Spleen (tissue), 11 donors: Measurements from ENCODE around the gene FGF19. TPM values are rescaled to one million over a fixed set of nuclear protein-coding genes. Genes with fewer than 3 reads are reported as not detected.

ENCODE experiments used
- DNase-seq: peaks from one replicate; pipeline ENCODE4 v3.0.0-alpha.2; 2020
- H3K27ac ChIP-seq, 8 donors: fragments of 200-600 bp; sonication (generic) in 7 of 8; 1 replicate in 4 of 8; 2 replicates in 4 of 8; pipeline versions ENCODE4 v1.5.0 to v1.8.0; 2016 to 2021; ENCODE audit warnings: inconsistent platforms in 4 of 8, mild to moderate bottlenecking in 4 of 8, moderate library complexity in 1 of 8
- H3K27me3 ChIP-seq, 7 donors: fragments of 200-600 bp; sonication (generic) in 6 of 7; replicated peaks in 1 of 7; 1 replicate in 4 of 7; 2 replicates in 3 of 7; pipeline versions ENCODE4 v1.5.0 to v1.8.0; 2016 to 2021; ENCODE audit warnings: inconsistent platforms in 3 of 7, mild to moderate bottlenecking in 1 of 7
- H3K36me3 ChIP-seq, 6 donors: fragments of 200-600 bp; sonication (generic) in 5 of 6; 1 replicate in 4 of 6; 2 replicates in 2 of 6; pipeline versions ENCODE4 v1.5.0 to v1.8.0; 2016 to 2021; ENCODE audit warnings: inconsistent platforms in 2 of 6
- H3K4me1 ChIP-seq, 6 donors: fragments of 200-600 bp; sonication (generic) in 5 of 6; 1 replicate in 3 of 6; 2 replicates in 3 of 6; pipeline versions ENCODE4 v1.5.0 to v1.8.0; 2016 to 2021; ENCODE audit warnings: inconsistent platforms in 3 of 6
- H3K4me3 ChIP-seq, 8 donors: fragments of 200-600 bp; sonication (generic) in 7 of 8; 1 replicate in 4 of 8; 2 replicates in 4 of 8; pipeline versions ENCODE4 v1.5.0 to v1.8.0; 2016 to 2021; ENCODE audit warnings: inconsistent platforms in 4 of 8, mild to moderate bottlenecking in 4 of 8, moderate library complexity in 2 of 8
- H3K9me3 ChIP-seq, 8 donors: fragments of 200-600 bp; sonication (generic) in 7 of 8; 1 replicate in 4 of 8; 2 replicates in 4 of 8; pipeline versions ENCODE4 v1.5.0 to v1.8.0; 2016 to 2021; ENCODE audit warnings: inconsistent platforms in 4 of 8
- CTCF ChIP-seq, 11 experiments: fragments of 200-600 bp in 7 of 11; fragments of 450-650 bp in 4 of 11; sonication (generic) in 4 of 11; IDR thresholded peaks in 8 of 11; conservative IDR thresholded peaks in 3 of 11; 1 replicate in 7 of 11; 2 replicates in 4 of 11; pipeline versions ENCODE4 v1.4.0 to v1.8.0; 2016 to 2021; ENCODE audit warnings: antibody characterized with exemption in 11 of 11, inconsistent platforms in 4 of 11, mild to moderate bottlenecking in 1 of 11
- POLR2A ChIP-seq, 3 donors: fragments of 450-650 bp; IDR thresholded peaks; one replicate each; pipeline ENCODE4 v1.5.1; 2017; ENCODE audit warnings: antibody characterized with exemption in 3 of 3, mild to moderate bottlenecking in 1 of 3
- POLR2AphosphoS5 ChIP-seq, 3 donors: sonication (generic); formaldehyde crosslinking; IDR thresholded peaks; one replicate each; pipeline ENCODE4 v1.5.1; 2017; ENCODE audit warnings: antibody characterized with exemption in 3 of 3
- WGBS, 5 donors: extraction: QIAGEN DNeasy Blood & Tissue Kit in 3 of 5; methylation state at CpG; one replicate each; pipeline versions ENCODE4 v1.1.5 to v1.1.7; 2013 to 2018; 5-methylcytosine and 5-hydroxymethylcytosine counted together
- intact Hi-C: fragments of 100-400 bp; cut with DNase I; formaldehyde crosslinking; loops from one replicate; pipeline ENCODE4 v1.15.0; 2023; ENCODE audit warnings: low total_unique reads
- polyA plus RNA-seq, 3 donors: library from polyadenylated mRNA; stranded (reverse); fragments of 200-250 nt; gene quantifications; one replicate each; pipeline ENCODE4 v1.2.1, GENCODE V29; 2013
- total RNA-seq, 7 donors: library from RNA; depleted of rRNA in 3 of 7; stranded (reverse); fragments of >200 nt in 3 of 7; fragmentation: NEBNext Ultra II Directional in 4 of 7; extraction: Animal tissue kit (Norgen Biotek cat#: 25700) in 4 of 7; gene quantifications; one replicate each; pipeline versions ENCODE4 v1.1.0 to v1.2.1, GENCODE V29; 2016 to 2021
- donor health status: healthy with polysubstance abuse.
- donor health status: DM: no; HTN: no; CAD: no; lungs with moderate emphysema.
- donor health status: DM: no; HTN: no; CAD: no.
- donor health status: Bipolar disorder and iron deficiency.
- donor health status: healthy.
- donor health status: DM: no; HTN: no; CAD: no.
- donor health status: DM: yes; HTN: yes; CAD: no.

FGF19 gene
- total and polyA plus RNA-seq, 10 donors, result not detected

GRCh38 chr11:69750108-69750850 is 46.5 kb upstream of the FGF19 start:
- H3K9me3 ChIP-seq, result no peaks in the 10 kb centered on the region
- H3K4me3 ChIP-seq, result no peak overlapping the region
- H3K27me3 ChIP-seq, result peaks cover 0 to 89% (median 4%) of the 10 kb centered on the region in 7 donors
- intact Hi-C loops, result no loop called here
- no peak overlapping the region for H3K27ac ChIP-seq
- no peaks in the 10 kb centered on the region for H3K4me1 ChIP-seq
- no peak for TF ChIP-seq POLR2AphosphoS5 (IDR thresholded peaks at IDR 0.05)
- no peak for TF ChIP-seq POLR2A (IDR thresholded peaks at IDR 0.05)
- TF ChIP-seq CTCF (IDR thresholded peaks at IDR 0.05 in 8 of 11, conservative IDR thresholded peaks at IDR 0.05 in 3 of 11), result no peak
- 59 to 75% (median 68%) methylated on average over 9 to 11 of the region's 11 CpGs for WGBS, 5 donors
- H3K36me3 ChIP-seq, result no peaks in the 10 kb centered on the region
- DNase-seq, result no peak

- 80 to 89% (median 88%) methylated on average over 8 to 11 of the region's 11 CpGs for WGBS, 5 donors
- Histone ChIP-seq H3K27ac (no peak overlapping the region), H3K36me3 (no peaks in the 10 kb centered on the region), H3K4me3 (no peak overlapping the region), H3K4me1 (no peaks in the 10 kb centered on the region), H3K27me3 (peaks cover 0 to 83% (median 4%) of the 10 kb centered on the region in 7 donors), H3K9me3 (no peaks in the 10 kb centered on the region)
- no peak for DNase-seq
- TF ChIP-seq POLR2AphosphoS5 (IDR thresholded peaks at IDR 0.05), result no peak
- no peak for TF ChIP-seq CTCF (IDR thresholded peaks at IDR 0.05 in 8 of 11, conservative IDR thresholded peaks at IDR 0.05 in 3 of 11)
- no peak for TF ChIP-seq POLR2A (IDR thresholded peaks at IDR 0.05)
- intact Hi-C loops, result no loop called here
These were observed 44.8 kb upstream of the FGF19 start for GRCh38 chr11:69748637-69749036.

GRCh38 chr11:69746752-69747742 is 43.2 kb upstream of the FGF19 start:
- no peaks in the 10 kb centered on the region for H3K9me3 ChIP-seq
- peaks cover 0 to 71% (median 4%) of the 10 kb centered on the region in 7 donors for H3K27me3 ChIP-seq
- intact Hi-C loops, result no loop called here
- no peaks in the 10 kb centered on the region for H3K4me1 ChIP-seq
- DNase-seq, result no peak
- H3K27ac ChIP-seq, result no peak overlapping the region
- no peak overlapping the region for H3K4me3 ChIP-seq
- no peaks in the 10 kb centered on the region for H3K36me3 ChIP-seq
- TF ChIP-seq POLR2AphosphoS5 (IDR thresholded peaks at IDR 0.05) (no peak), POLR2A (IDR thresholded peaks at IDR 0.05) (no peak), CTCF (IDR thresholded peaks at IDR 0.05 in 8 of 11, conservative IDR thresholded peaks at IDR 0.05 in 3 of 11) (no peak)
- 60 to 75% (median 71%) methylated on average over 27 to 29 of the region's 29 CpGs for WGBS, 5 donors

GRCh38 chr11:69746140-69746539 is 42.3 kb upstream of the FGF19 start:
- DNase-seq, result no peak
- H3K36me3 ChIP-seq, result no peaks in the 10 kb centered on the region
- no peak overlapping the region for H3K27ac ChIP-seq
- H3K4me1 ChIP-seq, result no peaks in the 10 kb centered on the region
- no peaks in the 10 kb centered on the region for H3K9me3 ChIP-seq
- TF ChIP-seq POLR2A (IDR thresholded peaks at IDR 0.05) (no peak), POLR2AphosphoS5 (IDR thresholded peaks at IDR 0.05) (no peak), CTCF (IDR thresholded peaks at IDR 0.05 in 8 of 11, conservative IDR thresholded peaks at IDR 0.05 in 3 of 11) (no peak)
- no peak overlapping the region for H3K4me3 ChIP-seq
- WGBS, 5 donors, result 68 to 86% (median 76%) methylated on average over 8 of the region's 8 CpGs
- intact Hi-C loops, result no loop called here
- H3K27me3 ChIP-seq, result peaks cover 0 to 62% (median 4%) of the 10 kb centered on the region in 7 donors
